OCI-LY1 (cell line): ENCODE data around the gene CHGA.

ENCODE experiments used
- CTCF ChIP-seq: fragments of 200-600 bp; sonication (generic), shearing (Covaris generic); IDR thresholded peaks from 2 replicates; pipeline ENCODE4 v1.5.1; 2017; ENCODE audit warnings: mild to moderate bottlenecking, antibody characterized with exemption, low read length, moderate library complexity, mixed read lengths
- EZH2 ChIP-seq: fragments of 200-600 bp; sonication (generic), shearing (Covaris generic); IDR thresholded peaks from 2 replicates; pipeline ENCODE4 v1.8.0; 2017; ENCODE audit warnings: borderline replicate concordance, mixed run types, mild to moderate bottlenecking, antibody characterized with exemption, low read length, moderate library complexity, mixed read lengths

- TF ChIP-seq CTCF = no peak
- no peak for TF ChIP-seq EZH2
Observed at GRCh38 chr14:92883066-92883465, 39.9 kb upstream of the CHGA start.
